Peyer's patch (tissue), 4 donors: ENCODE data around the gene CASP5. TPM values are rescaled to one million over a fixed set of nuclear protein-coding genes. Genes with fewer than 3 reads are reported as not detected.

Experiments
- DNase-seq, 3 donors: peaks; one replicate each; pipeline ENCODE4 v3.0.0-alpha.2; 2017 to 2019
- H3K27ac ChIP-seq, 4 donors: fragments of 200-600 bp; sonication (generic); one replicate each; pipeline ENCODE4 v1.5.1; 2016 to 2019
- H3K27me3 ChIP-seq, 2 donors: fragments of 200-600 bp; sonication (generic); one replicate each; pipeline ENCODE4 v1.5.1; 2019
- H3K36me3 ChIP-seq, 3 donors: fragments of 200-600 bp; sonication (generic); one replicate each; pipeline ENCODE4 v1.5.1; 2016 to 2019
- H3K4me1 ChIP-seq, 4 donors: fragments of 200-600 bp; sonication (generic); one replicate each; pipeline ENCODE4 v1.5.1; 2016 to 2019
- H3K4me3 ChIP-seq, 4 donors: fragments of 200-600 bp; sonication (generic); 1 replicate in 3 of 4; 2 replicates in 1 of 4; pipeline ENCODE4 v1.5.1; 2016 to 2019; ENCODE audit warnings: mild to moderate bottlenecking in 1 of 4
- H3K9me3 ChIP-seq, 4 donors: fragments of 200-600 bp; sonication (generic); one replicate each; pipeline ENCODE4 v1.5.1; 2016 to 2019; ENCODE audit warnings: mild to moderate bottlenecking in 1 of 4
- CTCF ChIP-seq, 6 experiments: fragments of 450-650 bp in 4 of 6; fragments of 200-600 bp in 2 of 6; sonication (generic) in 1 of 6; IDR thresholded peaks; one replicate each; pipeline ENCODE4 v1.5.1; 2017 to 2019; ENCODE audit warnings: antibody characterized with exemption in 6 of 6, mild to moderate bottlenecking in 3 of 6, moderate library complexity in 1 of 6
- POLR2A ChIP-seq, 2 donors: fragments of 450-650 bp; IDR thresholded peaks; one replicate each; pipeline ENCODE4 v1.5.1; 2017; ENCODE audit warnings: antibody characterized with exemption in 2 of 2, mild to moderate bottlenecking in 2 of 2, moderate library complexity in 2 of 2
- total RNA-seq, 4 donors: library from RNA; depleted of rRNA; stranded (reverse); fragments of >200 nt; gene quantifications; one replicate each; pipeline ENCODE4 v1.1.0, GENCODE V29; 2016

Gene CASP5
- total RNA-seq, 4 donors from 2014 or later = 10.5 to 27.5 (median 16.9) TPM

DNA sequence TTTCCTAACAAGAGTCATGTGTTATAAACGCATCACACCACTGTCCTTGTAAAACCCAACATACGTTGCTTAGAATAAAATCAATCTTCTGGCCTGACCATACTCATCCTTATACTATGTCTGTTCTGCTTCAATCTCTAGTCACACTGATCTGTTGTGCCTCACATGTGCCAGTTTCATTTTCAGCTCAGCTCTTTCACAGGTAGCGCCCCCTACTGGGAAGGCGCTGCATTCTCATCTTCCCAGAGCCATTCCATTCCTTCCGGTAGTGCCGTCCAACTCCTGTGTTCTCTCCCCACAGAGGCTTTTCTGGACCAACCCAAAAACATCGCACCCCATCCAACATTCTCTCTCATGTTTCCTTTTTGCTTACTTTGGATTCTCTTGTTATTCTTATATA lies 22.2 kb downstream of the CASP5 start:
- Histone ChIP-seq H3K36me3 (no peaks in the 10 kb centered on the region), H3K27me3 (no peaks in the 10 kb centered on the region), H3K4me1 (no peaks in the 10 kb centered on the region), H3K4me3 (no peak overlapping the region), H3K9me3 (no peaks in the 10 kb centered on the region), H3K27ac (no peak overlapping the region)
- peak; percentile 36 to 80 (median 51) for DNase-seq
- TF ChIP-seq POLR2A (IDR thresholded peaks at IDR 0.05) = no peak
- peak; percentile 54 to 74 (median 64) for TF ChIP-seq CTCF (IDR thresholded peaks at IDR 0.05)

DNA sequence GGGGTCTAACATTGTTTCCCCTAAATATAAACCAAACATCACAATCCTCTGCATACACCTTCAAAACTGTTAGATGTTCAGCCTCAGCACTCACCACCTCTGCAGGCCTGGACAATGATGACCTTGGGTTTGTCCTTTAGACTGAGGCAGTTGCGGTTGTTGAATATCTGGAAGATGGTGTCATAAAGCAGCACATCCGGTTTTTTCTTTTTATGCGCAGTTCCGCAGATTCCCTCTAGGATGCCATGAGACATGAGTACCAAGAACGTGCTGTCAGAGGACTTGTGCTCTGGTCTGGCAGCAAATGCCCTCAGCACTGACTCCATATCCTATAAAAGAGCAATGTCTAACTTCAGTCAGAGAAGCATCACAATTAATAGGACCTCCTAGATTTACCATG lies 22.8 kb downstream of the CASP5 start:
- Histone ChIP-seq H3K27me3 (no peaks in the 10 kb centered on the region), H3K4me3 (no peak overlapping the region), H3K36me3 (no peaks in the 10 kb centered on the region), H3K4me1 (no peaks in the 10 kb centered on the region), H3K27ac (no peak overlapping the region), H3K9me3 (no peaks in the 10 kb centered on the region)
- TF ChIP-seq POLR2A (IDR thresholded peaks at IDR 0.05) (no peak), CTCF (IDR thresholded peaks at IDR 0.05) (peak in 1 of 6 experiments; percentile 5)
- no peak for DNase-seq

DNA sequence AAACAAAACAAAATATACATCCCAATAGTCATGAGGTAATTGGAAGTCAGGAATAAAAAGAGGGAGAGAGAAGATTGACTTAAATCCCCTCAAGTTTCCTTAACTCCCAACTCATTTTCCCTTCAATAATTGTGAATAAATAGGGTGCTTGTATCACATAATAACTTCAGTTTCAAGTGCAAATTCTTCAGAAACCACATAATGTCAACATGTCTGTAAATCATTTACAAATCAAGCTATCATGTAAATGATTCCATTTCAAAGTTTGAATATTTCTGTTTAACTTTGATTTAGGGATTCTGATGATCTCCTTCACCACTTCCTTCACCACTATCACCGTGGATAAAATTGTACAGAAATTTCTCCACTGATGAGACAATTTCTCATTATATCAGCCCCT lies 23.2 kb downstream of the CASP5 start:
- no peak for DNase-seq
- H3K27ac ChIP-seq = no peak overlapping the region
- no peak for TF ChIP-seq CTCF (IDR thresholded peaks at IDR 0.05)
- TF ChIP-seq POLR2A (IDR thresholded peaks at IDR 0.05) = no peak

GRCh38 chr11:104997288-104997687 lies 25.7 kb downstream of the CASP5 start:
- TF ChIP-seq CTCF (IDR thresholded peaks at IDR 0.05) (peak in 1 of 6 experiments; percentile 14), POLR2A (IDR thresholded peaks at IDR 0.05) (no peak)
- Histone ChIP-seq H3K36me3 (no peaks in the 10 kb centered on the region), H3K27me3 (no peaks in the 10 kb centered on the region), H3K27ac (no peak overlapping the region), H3K4me1 (no peaks in the 10 kb centered on the region), H3K9me3 (no peaks in the 10 kb centered on the region), H3K4me3 (no peak overlapping the region)
- no peak for DNase-seq

More for the DNA sequence above, 23.2 kb downstream of the CASP5 start:
- Histone ChIP-seq H3K4me3 (no peak overlapping the region), H3K4me1 (no peaks in the 10 kb centered on the region), H3K36me3 (no peaks in the 10 kb centered on the region), H3K9me3 (no peaks in the 10 kb centered on the region), H3K27me3 (no peaks in the 10 kb centered on the region)

- no peak overlapping the region for H3K4me3 ChIP-seq
Observed at GRCh38 chr11:104995001-104995408, 28.0 kb downstream of the CASP5 start.

More at GRCh38 chr11:104995001-104995408, 28.0 kb downstream of the CASP5 start:
- Histone ChIP-seq H3K27me3 (no peaks in the 10 kb centered on the region), H3K9me3 (no peaks in the 10 kb centered on the region), H3K4me1 (no peaks in the 10 kb centered on the region), H3K27ac (no peak overlapping the region), H3K36me3 (no peaks in the 10 kb centered on the region)
- TF ChIP-seq POLR2A (IDR thresholded peaks at IDR 0.05) = no peak
- no peak for TF ChIP-seq CTCF (IDR thresholded peaks at IDR 0.05)
- no peak for DNase-seq
